Stimulated activated CD8-positive, alpha-beta memory T cell treated with anti-CD3 and anti-CD28 coated beads, Interleukin-4, amount 100 ng/mL, for 48 hours (primary cell): Measurements from ENCODE around the gene TEX2.
"Not testable (repeated sequence)": the region's sequence is repeated elsewhere in the genome, so short reads cannot be mapped to it uniquely, and the experiment has no call there.

Experiments
- DNase-seq: peaks from one replicate; pipeline ENCODE4 v3.0.0-alpha.2; 2020

TEX2 gene

DNA sequence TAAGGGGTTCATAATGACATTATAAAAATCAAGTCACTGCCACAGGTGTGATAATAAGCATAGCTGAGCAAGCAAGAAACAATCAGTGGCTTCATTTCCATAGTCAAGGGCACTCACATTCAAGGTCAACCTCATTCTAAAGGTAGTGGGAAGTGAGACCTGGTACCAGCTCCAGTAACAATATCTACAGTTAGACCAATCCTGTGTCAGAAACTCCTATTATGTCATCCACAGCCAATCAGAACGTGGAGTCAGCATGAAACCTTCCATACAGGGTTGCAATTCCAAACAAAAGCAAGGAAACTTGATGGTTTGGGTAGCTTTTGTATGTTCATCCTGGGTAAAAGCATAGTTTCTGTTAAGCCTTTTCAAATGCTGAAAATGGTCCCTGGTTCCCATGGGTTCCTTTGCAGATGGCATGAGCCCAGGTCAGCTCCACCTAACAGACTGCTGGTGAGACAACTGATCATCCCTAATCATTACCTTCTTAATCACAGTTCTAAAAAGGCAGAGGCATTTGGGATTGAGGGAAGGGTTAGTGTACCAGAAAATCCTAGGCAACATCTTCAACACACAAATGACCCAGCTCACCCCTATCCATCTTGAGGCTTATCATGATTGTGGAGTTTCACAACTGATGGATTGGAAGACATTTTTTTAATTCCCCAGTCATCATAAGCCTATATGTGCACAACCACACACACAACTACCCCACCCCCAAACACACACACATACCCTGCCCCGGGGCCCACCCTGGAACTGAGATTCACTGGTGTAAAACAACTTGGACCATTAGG is 30.4 kb downstream of the TEX2 start:
- no peak for DNase-seq

DNA sequence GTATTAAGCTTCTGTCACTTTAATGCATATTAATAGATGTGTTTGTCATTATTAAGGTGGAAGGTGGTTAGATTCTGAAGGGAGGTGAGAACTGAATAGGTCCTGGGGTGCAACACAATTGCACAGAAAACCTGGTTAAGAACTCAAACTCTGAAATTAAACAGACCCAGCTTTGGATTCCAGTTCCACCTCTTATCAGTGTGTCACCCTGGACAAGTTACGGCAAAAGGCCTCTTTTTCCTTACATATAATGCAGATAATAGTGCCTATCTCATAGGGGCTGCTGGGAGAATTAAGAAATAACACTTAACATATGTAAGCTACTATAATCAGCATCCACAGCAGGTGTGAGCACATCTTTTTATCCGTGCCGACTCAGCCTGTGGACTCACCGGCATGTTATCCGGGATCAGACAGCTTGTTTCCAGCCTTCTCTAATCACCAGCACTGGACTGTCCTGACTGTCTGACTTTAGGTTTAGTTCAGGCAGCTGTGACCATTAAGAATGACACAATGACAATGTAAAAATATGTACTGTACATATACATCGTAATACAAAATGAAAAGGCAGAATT is 31.4 kb downstream of the TEX2 start:
- no peak for DNase-seq

DNA sequence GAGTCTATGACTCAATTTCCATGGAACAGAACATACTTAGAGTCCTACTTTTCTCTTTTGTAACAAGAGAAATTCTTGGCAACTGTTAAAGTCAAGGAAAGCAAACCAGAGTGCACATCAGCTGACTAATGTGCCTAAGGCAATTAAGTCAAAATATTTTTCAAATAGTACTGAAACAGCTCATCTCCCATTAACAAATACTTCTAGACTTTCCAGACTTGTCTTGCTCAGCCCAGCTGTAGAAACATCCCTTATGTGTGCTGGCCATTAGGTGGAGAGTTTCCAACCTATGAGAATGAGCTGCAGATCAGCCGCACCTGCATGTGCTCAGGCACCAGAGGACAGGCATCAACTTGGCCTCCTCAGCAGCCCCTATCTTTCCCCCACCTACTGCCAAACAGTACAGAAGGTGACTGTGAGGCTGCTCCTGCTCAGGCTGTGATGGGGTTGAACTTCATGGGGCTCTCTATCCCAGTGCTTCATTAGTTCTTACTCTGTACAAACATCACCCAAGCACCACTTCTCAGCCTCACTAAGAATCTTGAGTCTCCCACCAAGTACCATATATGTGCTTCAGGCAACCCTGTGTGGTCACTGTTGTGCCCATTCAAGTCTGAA is 32.2 kb downstream of the TEX2 start:
- no peak for DNase-seq

DNA sequence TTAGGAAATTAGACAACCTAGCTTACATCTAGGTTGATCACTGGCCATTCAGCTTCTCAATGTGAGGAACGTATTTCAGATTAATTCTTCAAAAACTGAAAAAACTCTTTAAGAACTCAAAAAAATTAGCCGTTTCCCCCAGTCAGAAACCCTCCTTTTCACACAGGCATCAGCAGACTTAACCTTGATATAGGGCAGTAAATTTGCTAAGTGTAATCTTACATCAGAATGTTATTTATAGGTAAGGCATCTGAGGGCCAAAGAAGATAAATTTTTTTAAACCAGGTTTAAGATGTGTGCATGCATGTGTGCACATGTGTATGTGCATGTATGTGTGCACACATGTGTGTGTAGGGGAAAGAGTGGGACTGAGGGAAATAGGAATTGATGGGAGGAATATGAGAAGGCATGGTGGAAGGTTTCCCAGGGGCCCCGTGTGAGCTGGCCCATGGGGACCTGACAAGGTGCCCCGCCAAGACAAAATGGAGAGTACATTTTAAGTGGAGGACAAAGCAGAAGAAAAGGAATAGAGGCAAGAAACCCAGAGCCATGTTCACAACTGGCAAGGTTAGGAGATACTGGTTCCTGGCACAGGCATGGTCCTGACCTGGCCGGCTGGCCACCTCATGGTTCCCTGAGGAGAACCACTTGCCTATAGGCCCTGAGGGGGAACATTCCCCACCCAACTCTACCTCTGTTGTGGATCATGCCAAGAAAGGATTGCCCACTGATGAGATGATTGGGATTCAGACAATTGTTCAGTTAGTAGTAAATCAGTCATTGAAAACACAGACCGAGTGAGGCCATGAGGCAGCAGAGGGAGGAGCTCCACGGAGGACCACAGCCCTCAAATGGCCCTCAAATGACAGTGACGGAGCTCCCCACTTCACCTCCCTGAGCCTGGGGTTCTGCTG is 33.0 kb downstream of the TEX2 start:
- no peak for DNase-seq

DNA sequence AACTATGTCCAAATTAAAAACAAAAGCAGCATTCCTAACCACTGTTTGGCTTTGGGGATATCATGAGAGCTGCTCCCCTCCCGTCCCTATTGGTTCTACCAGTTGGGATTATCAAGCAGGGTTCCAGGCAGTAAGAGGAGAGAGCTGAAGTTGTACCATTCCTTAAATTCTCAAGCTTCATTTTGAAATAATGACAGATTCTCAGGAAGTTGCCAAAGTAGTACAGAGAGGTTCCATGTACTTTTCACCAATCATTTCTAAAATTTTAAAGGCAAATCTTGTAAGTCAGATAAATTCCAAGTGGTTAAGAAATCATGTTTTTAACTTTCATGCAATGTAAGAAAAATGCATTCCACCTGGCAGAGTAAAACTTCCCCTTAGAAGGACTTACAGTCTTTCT is 36.9 kb downstream of the TEX2 start:
- DNase-seq, result no peak

DNA sequence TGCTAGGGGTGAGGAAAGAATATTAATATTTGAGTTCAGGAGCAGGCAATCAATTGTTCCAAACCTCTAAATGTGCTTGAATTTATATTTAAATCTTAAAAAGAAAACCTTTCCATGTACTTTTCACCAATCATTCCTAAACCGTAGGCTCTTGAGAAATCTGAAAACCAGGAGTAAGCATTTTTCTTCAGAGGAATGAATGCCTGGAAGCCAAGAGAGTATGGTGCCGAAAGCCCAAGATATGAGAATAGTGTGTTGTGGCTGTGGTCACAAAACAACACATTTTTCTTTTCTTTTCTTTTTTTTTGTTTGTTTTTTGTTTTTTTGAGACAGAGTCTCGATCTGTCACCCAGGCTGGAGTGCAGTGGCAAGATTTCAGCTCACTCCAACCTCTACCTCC is 37.6 kb downstream of the TEX2 start:
- DNase-seq, result no peak

DNA sequence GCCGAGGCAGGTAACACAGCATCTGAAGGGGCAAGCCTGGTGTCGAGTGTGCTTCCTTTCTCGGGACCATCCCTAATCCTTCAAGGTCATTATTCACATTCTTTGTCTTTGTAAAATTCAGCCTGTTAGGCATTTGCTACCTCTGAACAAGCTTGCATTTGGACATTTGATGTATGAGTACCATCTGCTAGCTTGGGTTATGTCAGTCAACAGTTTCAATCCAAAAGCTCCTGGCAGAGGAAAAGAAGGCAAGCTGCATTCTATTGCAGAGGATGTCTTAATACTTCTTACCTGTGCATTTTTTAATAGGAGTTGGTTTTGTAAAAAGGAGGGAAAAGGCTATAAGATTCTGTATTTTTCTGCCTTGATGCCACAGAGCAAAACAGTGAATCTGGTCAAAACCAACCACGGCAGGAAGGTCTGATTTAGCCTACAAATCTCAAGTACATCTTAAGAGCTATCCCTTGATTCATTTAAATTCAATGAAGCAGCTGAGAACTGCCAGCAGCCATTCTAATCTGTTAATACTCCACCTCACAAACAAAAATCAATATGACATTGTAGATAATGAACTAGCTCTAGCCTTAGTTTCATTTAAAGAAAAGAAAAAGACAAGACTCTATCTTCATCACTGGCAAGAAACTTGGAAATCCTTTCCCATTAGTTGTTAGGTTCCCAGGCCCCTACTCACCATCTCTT is 39.0 kb downstream of the TEX2 start:
- no peak for DNase-seq

DNA sequence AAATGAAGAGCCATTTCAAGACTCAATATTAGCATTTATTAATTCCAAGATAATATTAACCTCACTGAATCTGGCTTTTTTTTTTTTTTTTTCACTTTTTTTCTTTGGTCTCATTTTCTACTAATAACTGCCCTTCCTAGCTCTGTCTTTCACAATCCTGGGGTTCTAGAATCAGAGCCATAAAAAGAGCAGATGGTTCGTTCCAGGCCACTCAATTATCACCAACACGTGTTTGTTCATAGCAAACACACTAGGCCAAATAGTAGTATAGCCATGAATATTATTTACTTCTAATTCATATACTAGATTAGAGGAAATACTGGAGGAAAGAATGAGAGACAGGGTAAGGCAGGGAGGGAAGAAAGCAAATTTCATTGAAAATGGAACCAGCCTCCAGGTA is 39.8 kb downstream of the TEX2 start:
- no peak for DNase-seq

DNA sequence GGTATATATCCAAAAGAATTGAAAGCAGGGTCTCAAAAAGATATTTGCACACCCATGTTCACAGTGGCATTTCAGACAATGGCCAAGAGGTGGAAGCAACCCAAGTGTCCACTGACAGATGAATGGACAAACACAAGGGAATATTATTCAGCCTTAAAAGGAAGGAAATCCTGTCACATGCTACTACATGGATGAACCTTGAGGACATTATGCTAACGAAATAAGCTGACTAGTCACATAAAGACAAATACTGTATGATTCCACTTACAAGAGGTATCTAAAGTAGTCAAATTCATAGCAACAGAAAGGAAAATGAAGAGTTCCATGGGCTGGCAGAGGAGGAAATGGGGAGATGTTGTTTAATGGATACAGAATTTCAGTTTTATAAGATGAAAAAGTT is 41.4 kb downstream of the TEX2 start:
- DNase-seq, result no peak

DNA sequence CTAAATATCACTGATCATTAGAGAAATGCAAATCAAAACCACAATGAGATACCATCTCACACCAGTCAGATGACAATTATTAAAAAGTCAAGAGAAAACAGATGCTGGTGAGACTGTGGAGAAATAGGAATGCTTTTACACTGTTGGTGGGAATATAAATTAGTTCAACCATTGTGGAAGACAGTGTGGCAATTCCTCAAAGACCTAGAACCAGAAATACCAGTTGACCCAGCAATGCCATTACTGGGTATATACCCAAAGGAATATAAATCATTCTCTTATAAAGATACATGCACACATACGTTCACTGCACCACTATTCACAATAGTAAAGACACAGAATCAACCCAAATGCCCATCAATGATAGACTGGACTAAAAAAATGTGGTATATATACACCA is 42.5 kb downstream of the TEX2 start:
- DNase-seq, result not testable (repeated sequence)

DNA sequence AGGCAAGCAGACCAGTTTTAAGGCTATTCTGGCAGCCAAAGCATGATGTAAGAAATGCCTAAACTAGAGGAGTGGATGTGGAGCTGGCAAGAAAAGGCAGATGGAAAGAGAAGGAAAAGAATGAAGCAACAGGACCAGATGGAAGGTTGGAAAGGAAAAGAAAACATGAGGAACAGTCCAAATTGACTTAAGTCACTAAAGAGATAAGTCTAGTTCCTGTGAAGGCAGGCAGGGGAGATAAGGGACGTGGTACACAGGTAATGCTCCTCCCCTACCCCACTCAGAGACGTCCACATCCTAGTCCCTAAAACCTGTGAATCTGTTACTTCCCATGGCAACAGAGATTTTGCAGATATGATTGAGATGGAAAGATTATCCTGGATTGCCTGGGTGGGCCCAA is 43.5 kb downstream of the TEX2 start:
- DNase-seq, result no peak

DNA sequence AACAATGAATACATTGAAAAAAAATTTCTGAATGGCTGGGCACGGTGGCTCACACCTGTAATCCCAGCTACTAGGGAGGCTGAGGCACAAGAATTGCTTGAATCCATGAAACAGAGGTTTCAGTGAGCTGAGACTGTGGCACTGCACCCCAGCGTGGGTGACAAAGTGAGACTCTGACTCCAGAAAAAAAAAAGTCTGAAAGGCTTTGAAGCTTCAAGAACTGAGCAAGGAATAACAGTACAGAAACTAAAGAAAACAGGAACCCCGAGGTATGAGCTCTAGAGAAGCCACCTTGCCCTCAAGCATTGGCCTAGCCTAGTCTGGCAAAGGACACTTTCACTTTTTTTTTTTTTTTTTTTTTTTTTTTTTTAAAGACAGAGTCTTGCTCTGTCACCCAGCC is 45.0 kb downstream of the TEX2 start:
- peak; percentile 55 for DNase-seq

DNA sequence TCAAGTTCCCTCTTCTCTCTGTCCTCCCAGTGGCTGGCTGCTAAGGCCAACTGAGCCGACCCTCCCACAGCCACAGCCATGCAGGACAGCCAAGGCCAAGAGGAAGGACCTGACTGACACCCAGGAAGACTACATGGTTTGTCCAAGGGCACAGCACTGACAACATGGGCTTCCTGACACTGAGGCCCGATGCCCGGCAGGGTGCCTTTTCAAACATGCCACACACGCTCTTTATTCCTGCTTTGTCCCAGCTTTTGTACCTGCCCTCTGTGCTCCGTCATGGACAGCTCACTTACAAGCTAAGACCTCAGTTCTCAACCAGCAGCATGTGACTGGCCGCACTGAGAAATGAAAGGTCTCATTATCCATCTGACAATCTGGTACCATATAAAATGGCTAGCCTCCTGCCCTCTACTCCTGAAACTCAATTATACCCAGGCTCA is 45.8 kb downstream of the TEX2 start:
- DNase-seq, result no peak

DNA sequence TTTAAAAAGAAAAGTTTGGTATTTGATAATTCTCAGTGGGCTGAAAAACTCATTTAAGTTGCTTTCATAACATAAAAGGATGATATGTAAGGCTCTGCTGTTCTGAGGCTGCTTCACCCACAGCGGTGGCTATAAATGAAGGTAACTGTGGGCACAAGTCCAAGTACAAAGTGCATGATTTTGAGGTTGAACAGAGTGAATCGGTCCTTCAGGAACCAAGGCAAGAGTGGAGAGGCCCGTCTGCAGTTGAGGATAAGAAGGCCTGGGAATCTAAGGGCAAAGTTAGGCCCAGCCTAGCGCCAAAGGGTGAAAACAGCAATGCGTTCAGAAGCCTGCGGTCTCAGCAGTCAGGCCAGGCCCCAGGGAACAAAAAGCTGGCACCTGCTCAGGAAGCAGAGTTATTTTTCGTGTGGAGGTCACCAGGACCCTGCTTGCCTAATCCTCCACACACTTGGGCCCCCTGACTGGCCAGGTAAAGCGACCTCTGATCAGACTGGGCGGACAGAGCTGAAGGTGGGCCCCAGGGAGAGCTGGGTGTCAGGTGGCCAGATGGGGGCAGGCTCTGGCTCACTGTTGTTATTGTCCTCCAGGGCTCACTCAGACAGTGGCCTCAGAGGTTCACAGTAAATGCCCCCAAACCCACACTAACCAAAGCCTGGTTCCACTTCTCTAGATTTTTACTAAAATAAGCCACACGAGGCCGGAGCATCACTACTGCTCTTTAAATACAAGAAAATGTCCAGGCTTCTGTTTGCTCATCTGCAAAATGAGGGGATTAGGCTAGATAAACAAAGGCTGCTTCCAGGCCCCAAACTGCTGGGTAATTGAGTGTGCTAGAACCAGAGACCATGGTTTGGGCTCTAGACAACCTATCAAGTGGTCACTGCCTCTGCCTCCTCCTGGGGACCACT is 46.5 kb downstream of the TEX2 start:
- no peak for DNase-seq

DNA sequence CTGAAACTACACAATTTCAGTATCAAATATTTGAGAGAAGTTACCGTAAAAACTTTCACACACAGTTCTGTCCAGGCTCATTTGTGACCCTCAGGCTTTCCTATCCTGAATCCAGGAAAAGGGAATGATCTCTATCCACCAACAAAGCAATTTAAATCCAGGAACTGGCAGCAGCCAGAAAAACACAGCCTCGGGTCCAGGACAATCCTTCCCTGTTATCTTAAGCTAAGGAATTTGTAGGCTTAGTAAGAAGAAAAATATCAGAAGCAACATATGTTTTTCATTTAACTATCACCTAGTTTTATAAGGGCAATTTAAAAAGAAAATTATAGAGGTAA is 47.1 kb downstream of the TEX2 start:
- DNase-seq, result no peak

DNA sequence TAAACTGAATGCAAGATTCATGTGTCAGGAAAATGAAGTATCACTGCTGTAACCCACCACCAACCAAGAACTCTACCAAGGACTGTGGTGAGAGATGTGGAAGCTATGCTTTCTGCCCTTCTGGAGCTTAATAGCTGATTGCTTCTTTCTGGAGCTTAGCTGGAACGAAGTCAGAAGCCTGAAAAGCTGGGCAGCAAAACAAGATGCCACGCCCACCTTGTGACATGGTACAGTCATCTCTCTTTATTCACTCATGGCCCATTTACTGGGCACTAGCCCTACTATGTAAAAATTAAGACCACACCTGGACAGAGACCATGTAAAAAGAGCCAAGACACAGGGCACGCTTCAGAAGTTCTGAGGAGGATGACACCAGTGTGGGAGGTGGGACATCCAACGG is 48.1 kb downstream of the TEX2 start:
- no peak for DNase-seq

DNA sequence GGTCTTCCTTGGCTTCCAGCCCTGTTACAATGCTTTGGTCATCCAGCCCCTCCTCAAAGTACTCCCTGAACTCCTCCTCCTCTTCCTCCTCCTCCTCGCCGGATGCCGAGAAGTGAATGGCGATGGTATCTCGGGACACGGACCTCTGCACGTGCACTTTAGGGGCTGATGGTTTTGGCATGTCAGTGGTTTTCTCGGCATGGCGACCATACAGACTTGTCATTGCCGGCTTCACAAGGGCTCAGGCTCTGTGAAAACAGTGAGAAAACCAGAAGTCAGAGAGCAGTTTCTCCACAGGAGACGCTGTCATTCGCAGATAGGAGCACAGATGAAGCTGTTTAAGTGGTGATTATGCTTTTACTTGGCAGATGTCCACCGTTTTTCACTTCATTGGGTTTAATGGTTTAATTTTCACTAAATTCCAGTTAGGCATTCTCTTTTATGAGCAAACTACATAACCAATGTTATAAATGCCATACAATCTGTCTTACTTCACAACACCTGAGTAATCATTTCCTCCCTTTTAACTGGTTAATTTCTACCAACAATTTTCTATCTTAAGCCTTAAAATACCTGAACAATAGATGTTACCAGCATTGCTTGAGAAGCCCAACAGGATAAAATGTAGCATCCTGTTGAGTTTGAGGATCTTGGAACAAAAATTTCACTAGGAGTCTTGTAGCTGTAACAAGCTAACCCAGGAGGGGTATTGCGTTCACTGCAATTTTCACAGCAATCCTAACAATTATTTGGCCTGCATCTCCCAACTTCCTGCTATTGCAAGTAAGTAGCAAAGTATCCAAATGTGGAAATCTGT is 48.9 kb downstream of the TEX2 start:
- no peak for DNase-seq

DNA sequence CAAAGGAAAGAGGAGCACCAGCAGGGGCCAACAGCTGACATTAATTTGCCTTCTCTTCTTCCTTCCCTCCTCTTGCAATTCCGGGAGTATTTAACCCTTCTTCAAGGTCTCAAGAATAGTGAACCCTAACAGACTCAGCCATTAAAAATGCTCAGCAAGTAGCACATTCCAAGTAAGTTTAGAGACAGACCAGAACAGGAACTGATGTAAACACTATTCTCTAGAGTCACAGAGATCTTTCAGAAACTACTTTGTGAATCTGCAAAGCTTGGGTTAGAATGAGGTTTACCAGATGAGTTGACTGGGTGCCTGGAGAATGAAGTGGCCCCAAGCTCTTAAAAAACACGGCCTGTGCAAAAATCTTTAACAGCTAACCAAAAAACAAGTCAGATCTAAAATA is 50.9 kb downstream of the TEX2 start:
- DNase-seq, result no peak

DNA sequence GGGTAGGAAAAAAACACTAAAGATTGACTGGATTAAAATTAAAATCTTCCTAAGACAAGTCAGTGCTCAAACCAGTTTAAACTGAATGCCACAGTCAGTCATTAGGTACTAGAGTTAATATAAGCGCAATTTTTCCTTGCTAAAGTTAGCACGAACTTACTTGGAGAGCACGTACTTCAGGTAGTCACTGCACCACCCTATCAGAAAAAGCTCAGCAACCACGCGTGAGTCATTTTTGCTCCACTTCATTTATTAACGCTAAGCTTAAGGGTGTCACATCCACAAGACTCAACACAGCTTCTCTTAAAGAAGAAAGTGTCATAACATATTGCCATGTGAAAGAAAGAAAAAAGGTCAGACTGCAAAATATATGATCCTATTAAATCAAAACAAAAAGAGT is 53.1 kb downstream of the TEX2 start:
- no peak for DNase-seq

DNA sequence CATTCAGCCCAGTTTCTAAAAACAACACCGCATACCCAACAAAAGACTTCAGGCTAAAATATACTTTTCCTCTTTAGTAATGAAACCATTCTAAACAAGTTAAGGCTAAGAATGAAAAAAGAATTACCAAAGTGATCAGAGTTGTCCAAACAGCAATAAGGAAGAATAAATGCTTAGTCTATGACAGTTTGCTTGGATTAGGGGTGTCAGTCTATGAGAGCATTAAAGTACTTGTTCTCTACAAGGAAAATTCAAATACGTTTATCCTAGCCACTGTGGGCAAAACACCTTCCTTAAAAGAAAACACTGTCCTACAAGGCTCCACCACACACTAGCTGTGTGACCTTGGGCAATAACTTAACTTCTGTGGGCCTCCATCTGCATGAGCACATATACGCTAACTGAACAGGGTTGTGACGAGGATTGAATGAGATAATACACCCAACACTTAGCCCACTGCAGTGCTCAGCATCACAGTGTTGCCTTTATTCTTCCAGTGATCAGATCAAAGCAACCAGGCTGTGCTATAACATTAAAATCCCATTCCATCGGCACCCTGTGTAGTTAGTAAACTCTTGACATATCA is 53.6 kb downstream of the TEX2 start:
- DNase-seq, result no peak
